Activated CD4-positive, alpha-beta T cell treated with anti-CD3 and anti-CD28 coated beads, Interleukin-2, Interleukin-6, amounts not matched to agents 100 ng/mL and 50 ng/mL, durations not matched to agents 16 hours and 8 hours (primary cell): ENCODE measurements around the gene PTH2.
"Not testable (repeated sequence)": the region's sequence is repeated elsewhere in the genome, so short reads cannot be mapped to it uniquely, and the experiment has no call there.

Experiments used
- DNase-seq: peaks from one replicate; pipeline ENCODE4 v3.0.0-alpha.2; 2020

PTH2 gene

GRCh38 chr19:49447485-49448431, 24.5 kb upstream of the PTH2 start:
- DNase-seq = peak; percentile 56

GRCh38 chr19:49445997-49446396, 22.8 kb upstream of the PTH2 start:
- no peak for DNase-seq

GRCh38 chr19:49444100-49444700, 21.0 kb upstream of the PTH2 start:
- not testable (repeated sequence) for DNase-seq

- DNase-seq = peak; percentile 95
Measured at GRCh38 chr19:49443366-49444099, 20.3 kb upstream of the PTH2 start.

GRCh38 chr19:49442771-49443365, 19.6 kb upstream of the PTH2 start:
- DNase-seq = peak; percentile 80

- DNase-seq = peak; percentile 22
Measured at GRCh38 chr19:49442354-49442753, 19.1 kb upstream of the PTH2 start.

GRCh38 chr19:49441960-49442350, 18.7 kb upstream of the PTH2 start:
- no peak for DNase-seq

GRCh38 chr19:49441210-49441959, 18.1 kb upstream of the PTH2 start, which contains the start of gene SLC17A7:
TSS of gene SLC17A7 (minus strand) at chr19:49441527. CDS start at chr19:49441379, 148 bp downstream.
- peak; percentile 47 for DNase-seq

GRCh38 chr19:49440439-49441209, 17.4 kb upstream of the PTH2 start:
- no peak for DNase-seq

- DNase-seq = no peak
Measured at GRCh38 chr19:49439836-49440235, 16.6 kb upstream of the PTH2 start.

GRCh38 chr19:49438261-49438660, 15.0 kb upstream of the PTH2 start:
- DNase-seq = no peak

- DNase-seq = no peak
Measured at GRCh38 chr19:49437231-49437630, 14.0 kb upstream of the PTH2 start.

GRCh38 chr19:49436381-49437017, 13.3 kb upstream of the PTH2 start:
- peak; percentile 69 for DNase-seq

- no peak for DNase-seq
Measured at GRCh38 chr19:49435670-49436069, 12.4 kb upstream of the PTH2 start.

- no peak for DNase-seq
Measured at GRCh38 chr19:49434907-49435583, 11.8 kb upstream of the PTH2 start.

- DNase-seq = no peak
Measured at GRCh38 chr19:49433240-49433901, 10.1 kb upstream of the PTH2 start.

- DNase-seq = peak; percentile 20
Measured at GRCh38 chr19:49432141-49433073, 9.2 kb upstream of the PTH2 start.

GRCh38 chr19:49431330-49431749, 8.1 kb upstream of the PTH2 start:
- DNase-seq = peak; percentile 21
